Measurements from ENCODE around the gene RYR3. TPM values are rescaled to one million over a fixed set of nuclear protein-coding genes. Genes with fewer than 3 reads are reported as not detected.

The RYR3 gene
- under 1 TPM in 4 of 5 donors, not detected in 1; 0.03 to 0.07 (median 0.04) TPM for total RNA-seq
- total RNA-seq (2013) = 0.07 TPM
- 0 to 0.98 (median 0.12) reads per million in 29 experiments for total RNA-seq

DNA sequence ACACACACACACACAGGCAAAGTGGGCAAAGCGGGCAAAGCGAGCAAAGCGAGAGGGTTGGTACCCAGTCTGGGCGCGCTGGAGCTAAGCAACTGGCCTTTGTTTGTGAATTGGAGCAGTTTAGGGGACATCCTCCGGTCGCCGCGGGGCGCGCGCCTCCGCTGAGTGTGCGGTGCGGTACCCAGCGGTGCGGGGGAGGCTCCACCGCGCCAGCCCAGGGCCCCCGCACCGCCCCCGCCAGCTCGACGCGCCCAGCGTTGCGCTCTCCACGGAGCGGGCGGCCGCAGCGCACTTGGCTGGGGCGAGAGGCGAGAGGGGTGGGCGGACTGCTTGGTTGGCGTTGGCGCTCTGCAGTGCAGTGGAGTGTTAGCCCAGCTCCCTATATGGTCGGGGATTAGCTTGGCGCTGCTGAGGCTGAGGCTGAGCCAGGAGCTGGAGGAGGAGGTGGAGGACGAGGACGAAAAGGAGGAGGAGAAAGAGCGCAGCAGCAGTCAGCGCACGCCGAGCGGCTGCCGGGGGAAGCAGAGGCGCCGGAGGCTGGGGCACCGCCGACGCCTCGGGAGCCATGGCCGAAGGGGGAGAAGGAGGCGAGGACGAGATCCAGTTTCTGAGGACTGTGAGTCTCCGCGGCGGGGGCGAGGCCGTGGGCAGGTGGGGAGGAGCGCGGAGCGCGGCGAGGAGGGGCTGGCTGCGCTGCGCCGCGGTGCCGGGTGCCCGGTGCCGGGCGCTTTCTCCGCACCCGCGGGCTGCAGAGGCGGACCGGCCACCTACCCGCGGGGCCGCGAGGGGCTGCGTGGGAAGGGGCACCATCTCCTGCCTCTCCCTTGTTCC lies at the start of gene RYR3:
RYR3 (plus strand) TSS at position 487 of the 831 bp plus-strand sequence; CDS start at position 566, 79 bp downstream.
- no peak within 1 kb of the TSS for H3K27ac Mint-ChIP-seq

DNA sequence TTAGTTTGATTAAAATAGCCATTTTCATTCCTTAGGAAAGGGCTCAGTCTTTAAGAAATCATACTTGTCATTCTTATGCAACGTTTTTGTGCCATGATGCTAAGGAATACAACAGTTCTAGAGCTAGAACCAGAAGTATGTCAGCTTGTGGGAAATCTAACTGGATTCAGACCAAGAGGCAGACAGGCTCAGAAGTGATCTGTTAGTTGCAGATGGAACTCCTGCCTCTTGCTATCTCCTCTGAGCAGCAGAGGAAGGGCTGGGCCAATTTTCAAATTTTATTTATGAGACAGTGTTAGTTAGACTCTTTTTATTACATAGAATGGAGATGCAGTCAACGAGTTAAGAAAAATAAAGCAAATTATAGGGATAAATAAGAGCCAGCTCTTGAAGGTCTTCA lies 48.5 kb upstream of the RYR3 start:
- 0% methylated on average over 1 of the region's 2 CpGs for WGBS (ENCODE audit: insufficient coverage)
- no peaks in the 10 kb centered on the region for H3K27me3 Mint-ChIP-seq
- Histone ChIP-seq H3K4me3 (ENCODE audit: control insufficient read depth in 1 of 2, extremely low read depth in 1 of 2, low read length in 1 of 2) (no peak overlapping the region), H3K27ac (ENCODE audit: low read length) (no peak overlapping the region), H3K9me3 (no peaks in the 10 kb centered on the region), H3K4me1 (ENCODE audit: control insufficient read depth in 1 of 2, extremely low read depth in 1 of 2, insufficient read depth in 2 of 2, low read length in 2 of 2) (no peaks in the 10 kb centered on the region), H3K27me3 (replicated peaks in 1 of 2; ENCODE audit: control insufficient read depth in 2 of 2, extremely low read depth in 1 of 2, insufficient read depth in 2 of 2, low read length in 1 of 2) (no peaks in the 10 kb centered on the region), H3K36me3 (ENCODE audit: control insufficient read depth in 2 of 2, extremely low read depth in 1 of 2, insufficient read depth in 1 of 2, low read length in 1 of 2) (no peaks in the 10 kb centered on the region)
- ATAC-seq (replicated peaks in 1 of 4) (no peak), DNase-seq (no peak)
- no peak overlapping the region for H3K4me3 Mint-ChIP-seq
- no peaks in the 10 kb centered on the region for H3K4me1 Mint-ChIP-seq
- CTCF ChIA-PET = interaction anchor here in 1 of 2 donors (0.7 kb wide), 1 partner anchor 430 kb away, joined by 4 read pairs; no protein-coding TSS in a partner anchor
- POLR2A ChIA-PET = interaction anchor here in 1 of 2 donors (0.6 kb wide), 1 partner anchor 25 kb away, joined by 10 read pairs; no protein-coding TSS in a partner anchor
- H3K36me3 Mint-ChIP-seq = no peaks in the 10 kb centered on the region
- no peak overlapping the region for H3K27ac Mint-ChIP-seq
- no peaks in the 10 kb centered on the region for H3K9me3 Mint-ChIP-seq

More for the DNA sequence above, at the start of gene RYR3:
- CTCF ChIA-PET = no interaction called here
- no peak for DNase-seq
- Histone ChIP-seq H3K4me1 (ENCODE audit: control insufficient read depth in 1 of 2, extremely low read depth in 1 of 2, insufficient read depth in 2 of 2, low read length in 2 of 2) (no peaks in the 10 kb centered on the region), H3K4me3 (ENCODE audit: control insufficient read depth in 1 of 2, extremely low read depth in 1 of 2, low read length in 1 of 2) (no peak within 1 kb of the TSS), H3K27me3 (replicated peaks in 1 of 2; ENCODE audit: control insufficient read depth in 2 of 2, extremely low read depth in 1 of 2, insufficient read depth in 2 of 2, low read length in 1 of 2) (peaks cover 23 to 30% of the 10 kb centered on the region in 2 experiments), H3K36me3 (ENCODE audit: control insufficient read depth in 2 of 2, extremely low read depth in 1 of 2, insufficient read depth in 1 of 2, low read length in 1 of 2) (no peaks in the 10 kb centered on the region), H3K27ac (ENCODE audit: low read length) (no peak within 1 kb of the TSS), H3K9me3 (no peaks in the 10 kb centered on the region)
- Mint-ChIP-seq H3K4me3 (peak within 1 kb of the TSS in 1 of 3 donors; percentile 42), H3K4me1 (peaks cover 0 to 13% (median 5%) of the 10 kb centered on the region in 3 donors), H3K9me3 (no peaks in the 10 kb centered on the region), H3K27me3 (peaks cover 43 to 52% of the 10 kb centered on the region in 2 donors), H3K36me3 (no peaks in the 10 kb centered on the region)
- no peak for ATAC-seq (replicated peaks in 1 of 4)
- POLR2A ChIA-PET = no interaction called here
- 4% methylated on average over 84 of the region's 84 CpGs for WGBS (ENCODE audit: insufficient coverage)

DNA sequence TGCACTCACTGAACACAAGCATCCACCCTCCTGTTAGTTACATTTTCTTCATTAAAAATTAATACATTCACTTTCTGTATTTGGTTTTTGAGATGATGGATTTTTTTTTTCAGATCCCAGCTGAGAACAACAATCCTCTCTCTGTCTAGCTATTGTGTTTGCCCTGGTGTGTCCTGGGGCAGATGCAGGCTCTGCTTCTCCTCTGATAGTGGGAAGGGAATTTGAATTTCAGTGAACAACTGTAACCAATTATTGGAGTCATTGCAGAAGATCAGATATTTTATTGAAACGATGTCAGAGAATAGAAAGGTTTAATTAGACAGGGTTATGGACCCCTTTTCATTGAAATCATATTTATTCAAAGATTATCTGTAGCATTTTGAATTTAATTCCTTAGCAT lies 33.1 kb upstream of the RYR3 start:
- Mint-ChIP-seq H3K27me3 (peaks cover 12 to 38% of the 10 kb centered on the region in 2 donors), H3K27ac (no peak overlapping the region), H3K4me1 (no peaks in the 10 kb centered on the region), H3K36me3 (no peaks in the 10 kb centered on the region), H3K4me3 (no peak overlapping the region), H3K9me3 (peaks cover 5 to 8% (median 7%) of the 10 kb centered on the region in 3 donors)
- Histone ChIP-seq H3K4me3 (ENCODE audit: control insufficient read depth in 1 of 2, extremely low read depth in 1 of 2, low read length in 1 of 2) (no peak overlapping the region), H3K4me1 (ENCODE audit: control insufficient read depth in 1 of 2, extremely low read depth in 1 of 2, insufficient read depth in 2 of 2, low read length in 2 of 2) (no peaks in the 10 kb centered on the region), H3K9me3 (no peaks in the 10 kb centered on the region), H3K36me3 (ENCODE audit: control insufficient read depth in 2 of 2, extremely low read depth in 1 of 2, insufficient read depth in 1 of 2, low read length in 1 of 2) (no peaks in the 10 kb centered on the region), H3K27ac (ENCODE audit: low read length) (no peak overlapping the region), H3K27me3 (replicated peaks in 1 of 2; ENCODE audit: control insufficient read depth in 2 of 2, extremely low read depth in 1 of 2, insufficient read depth in 2 of 2, low read length in 1 of 2) (peaks cover 0 to 2% of the 10 kb centered on the region in 2 experiments)
- ChIA-PET POLR2A (no interaction called here), CTCF (no interaction called here)
- DNase-seq (no peak), ATAC-seq (replicated peaks in 1 of 4) (no peak)
- WGBS (ENCODE audit: insufficient coverage) = no CpG with 5 or more reads among the region's 1 CpG

DNA sequence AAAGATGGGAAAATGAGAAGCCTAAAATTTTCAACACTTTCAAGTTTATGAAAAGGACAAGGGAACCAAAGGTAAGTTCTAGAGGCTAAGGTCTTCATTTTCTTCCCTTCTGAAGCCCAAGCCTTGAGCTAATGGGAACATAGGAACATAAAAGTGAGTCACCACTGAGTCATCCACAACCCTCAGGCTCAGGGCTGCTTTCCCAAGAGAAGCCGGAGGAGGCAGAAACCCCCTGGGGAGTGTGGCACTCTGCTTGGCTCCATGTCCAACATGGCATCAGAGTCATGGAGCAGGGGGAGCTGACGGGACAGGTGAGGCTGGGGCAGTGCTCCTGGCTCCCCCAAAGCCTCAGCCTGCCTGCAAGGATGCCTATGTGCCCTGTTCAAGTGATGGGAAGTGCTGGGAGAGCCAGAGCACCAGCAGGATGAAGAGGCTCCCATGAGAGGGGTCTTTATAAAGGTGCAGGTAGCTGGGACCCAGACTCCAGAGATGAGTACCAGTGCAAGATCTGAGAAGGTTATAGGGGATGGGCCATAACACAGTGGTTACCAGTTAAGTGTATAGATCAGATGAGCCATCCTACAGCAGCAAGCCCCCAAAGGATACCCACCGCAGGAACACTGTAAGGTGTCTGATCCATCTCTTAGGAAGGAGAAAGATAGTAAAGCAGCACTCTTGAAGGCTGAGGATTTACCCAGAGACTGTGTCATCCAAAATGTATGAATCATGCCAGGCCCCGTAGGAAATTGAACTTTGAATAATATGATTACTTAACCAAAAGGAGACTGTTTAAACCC lies 31.8 kb upstream of the RYR3 start:
- DNase-seq (no peak), ATAC-seq (replicated peaks in 1 of 4) (no peak)
- H3K4me3 Mint-ChIP-seq = no peak overlapping the region
- Histone ChIP-seq H3K27me3 (replicated peaks in 1 of 2; ENCODE audit: control insufficient read depth in 2 of 2, extremely low read depth in 1 of 2, insufficient read depth in 2 of 2, low read length in 1 of 2) (peaks cover 0 to 2% of the 10 kb centered on the region in 2 experiments), H3K36me3 (ENCODE audit: control insufficient read depth in 2 of 2, extremely low read depth in 1 of 2, insufficient read depth in 1 of 2, low read length in 1 of 2) (no peaks in the 10 kb centered on the region), H3K4me3 (ENCODE audit: control insufficient read depth in 1 of 2, extremely low read depth in 1 of 2, low read length in 1 of 2) (no peak overlapping the region), H3K27ac (ENCODE audit: low read length) (no peak overlapping the region), H3K9me3 (no peaks in the 10 kb centered on the region), H3K4me1 (ENCODE audit: control insufficient read depth in 1 of 2, extremely low read depth in 1 of 2, insufficient read depth in 2 of 2, low read length in 2 of 2) (no peaks in the 10 kb centered on the region)
- H3K4me1 Mint-ChIP-seq = no peaks in the 10 kb centered on the region
- H3K9me3 Mint-ChIP-seq = peaks cover 4 to 6% (median 5%) of the 10 kb centered on the region in 3 donors
- WGBS (ENCODE audit: insufficient coverage) = 75% methylated on average over 2 of the region's 4 CpGs
- no peaks in the 10 kb centered on the region for H3K36me3 Mint-ChIP-seq
- no peak overlapping the region for H3K27ac Mint-ChIP-seq
- ChIA-PET POLR2A (interaction anchor here in 1 of 2 donors (0.8 kb wide), 1 partner anchor 33 kb away, joined by 3 read pairs; no protein-coding TSS in a partner anchor), CTCF (no interaction called here)
- peaks cover 11 to 29% of the 10 kb centered on the region in 2 donors for H3K27me3 Mint-ChIP-seq

DNA sequence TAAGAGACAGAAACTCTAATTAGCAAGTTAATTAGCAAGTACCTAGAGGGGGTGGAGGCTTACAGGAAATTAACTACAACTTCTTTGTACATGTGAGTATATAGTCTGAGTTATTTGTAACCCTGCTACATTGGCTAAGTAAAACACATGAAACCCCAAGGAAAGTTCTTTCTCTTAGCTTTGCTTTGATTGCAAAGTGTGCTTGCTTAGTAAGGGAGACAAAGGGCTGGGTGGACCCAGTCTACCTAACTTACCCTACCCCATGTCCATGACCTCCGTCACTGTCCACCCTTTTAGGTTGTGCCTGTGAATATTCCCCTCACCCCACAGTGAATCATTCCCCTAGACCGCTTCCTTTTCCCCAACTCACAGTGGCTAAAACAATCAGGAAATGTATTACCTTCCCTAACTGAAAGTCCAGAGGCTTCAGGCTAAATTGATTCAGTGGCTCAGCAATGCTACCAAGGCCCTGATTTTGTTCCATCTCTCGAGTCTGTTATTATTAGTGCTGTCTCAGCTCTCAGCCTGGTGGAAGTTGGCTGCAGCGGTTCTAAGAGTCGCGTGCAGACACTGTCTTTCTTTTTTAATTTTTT lies 31.1 kb upstream of the RYR3 start:
- Histone ChIP-seq H3K36me3 (ENCODE audit: control insufficient read depth in 2 of 2, extremely low read depth in 1 of 2, insufficient read depth in 1 of 2, low read length in 1 of 2) (no peaks in the 10 kb centered on the region), H3K4me1 (ENCODE audit: control insufficient read depth in 1 of 2, extremely low read depth in 1 of 2, insufficient read depth in 2 of 2, low read length in 2 of 2) (no peaks in the 10 kb centered on the region), H3K27me3 (replicated peaks in 1 of 2; ENCODE audit: control insufficient read depth in 2 of 2, extremely low read depth in 1 of 2, insufficient read depth in 2 of 2, low read length in 1 of 2) (peaks cover 0 to 2% of the 10 kb centered on the region in 2 experiments), H3K4me3 (ENCODE audit: control insufficient read depth in 1 of 2, extremely low read depth in 1 of 2, low read length in 1 of 2) (no peak overlapping the region), H3K27ac (ENCODE audit: low read length) (no peak overlapping the region), H3K9me3 (no peaks in the 10 kb centered on the region)
- ATAC-seq (replicated peaks in 1 of 4) (no peak), DNase-seq (no peak)
- Mint-ChIP-seq H3K9me3 (peaks cover 0 to 3% (median 0%) of the 10 kb centered on the region in 3 donors), H3K36me3 (no peaks in the 10 kb centered on the region), H3K27me3 (peaks cover 8 to 25% of the 10 kb centered on the region in 2 donors), H3K27ac (no peak overlapping the region), H3K4me1 (no peaks in the 10 kb centered on the region), H3K4me3 (no peak overlapping the region)
- ChIA-PET CTCF (no interaction called here), POLR2A (no interaction called here)
- WGBS (ENCODE audit: insufficient coverage) = 83% methylated on average over 2 of the region's 6 CpGs
